Caco-2 (cell line): ENCODE measurements around the gene HS3ST4. TPM values are rescaled to one million over a fixed set of nuclear protein-coding genes. Genes with fewer than 3 reads are reported as not detected.

ENCODE experiments used
- BruUV-seq: library from RNA; stranded (reverse); fragments of 400-500 nt; replicated peaks from 2 replicates; lab custom pipeline; 2021; lab: Mats Ljungman, UMichigan
- CTCF ChIA-PET: fragments of 300-600 bp; sonication (Branson Sonifier 250); formaldehyde crosslinking; loops from one replicate; lab custom pipeline; 2022; ENCODE audit warnings: antibody characterized with exemption; lab: Charles Lee
- POLR2A ChIA-PET: fragments of 300-600 bp; sonication (Branson Sonifier 250); formaldehyde crosslinking; loops from one replicate; lab custom pipeline; 2022; ENCODE audit warnings: antibody characterized with exemption; lab: Charles Lee
- DNase-seq, 2 experiments: peaks; one replicate each; pipeline versions ENCODE4 v3.0.0 to v3.0.0-alpha.2; 2020 to 2022
- H3K27me3 ChIP-seq: replicated peaks from 2 replicates; pipeline ENCODE4 v1.6.0; 2011; ENCODE audit warnings: low read length; ENCODE audit not compliant: control insufficient read depth, insufficient read depth
- H3K36me3 ChIP-seq: 2 replicates; pipeline ENCODE4 v1.5.1; 2011; ENCODE audit warnings: low read length; ENCODE audit not compliant: control insufficient read depth, insufficient read depth
- H3K4me1 ChIP-seq: fragments of 250-450 bp; sonication (Bioruptor Pico); 2 replicates; pipeline ENCODE4 v1.5.1; 2020; ENCODE audit warnings: mild to moderate bottlenecking
- H3K4me3 ChIP-seq: 2 replicates; pipeline ENCODE4 v1.5.1; 2011; ENCODE audit warnings: low read depth, mild to moderate bottlenecking, control low read depth, low read length
- H3K9me3 ChIP-seq: fragments of 250-450 bp; sonication (Bioruptor Pico); 2 replicates; pipeline ENCODE4 v1.5.1; 2020; ENCODE audit warnings: mild to moderate bottlenecking, moderate library complexity
- H3K27ac Mint-ChIP-seq: one replicate; pipeline ENCODE4 v1.8.0; 2022; ENCODE audit warnings: mixed read lengths; ENCODE audit not compliant: unreplicated experiment
- H3K27me3 Mint-ChIP-seq: one replicate; pipeline ENCODE4 v1.8.0; 2022; ENCODE audit warnings: mixed read lengths; ENCODE audit not compliant: insufficient read depth, unreplicated experiment
- H3K36me3 Mint-ChIP-seq: one replicate; pipeline ENCODE4 v1.8.0; 2022; ENCODE audit warnings: mild to moderate bottlenecking, mixed read lengths; ENCODE audit not compliant: insufficient read depth, unreplicated experiment
- H3K4me1 Mint-ChIP-seq: one replicate; pipeline ENCODE4 v1.8.0; 2022; ENCODE audit warnings: low read depth, mixed read lengths; ENCODE audit not compliant: unreplicated experiment
- H3K4me3 Mint-ChIP-seq: one replicate; pipeline ENCODE4 v1.8.0; 2022; ENCODE audit warnings: mild to moderate bottlenecking, moderate library complexity, mixed read lengths; ENCODE audit not compliant: unreplicated experiment
- H3K9me3 Mint-ChIP-seq: one replicate; pipeline ENCODE4 v1.8.0; 2022; ENCODE audit warnings: mixed read lengths; ENCODE audit not compliant: unreplicated experiment
- intact Hi-C: fragments of 100-400 bp; cut with micrococcal nuclease; formaldehyde crosslinking; loops from one replicate; pipeline ENCODE4 v1.10.0; 2022; ENCODE audit not compliant: unreplicated experiment
- total RNA-seq: library from RNA; stranded (reverse); gene quantifications from 2 replicates; pipeline ENCODE4 v1.2.3, GENCODE V29; 2022
- TF ChIP-seq, protein P1 (sequence below), 2 experiments: fragments of 200-600 bp in 1 of 2; IDR thresholded peaks; 1 replicate in 1 of 2; 2 replicates in 1 of 2; pipeline versions ENCODE4 v1.5.1 to v1.8.0; 2011 to 2022; ENCODE audit warnings: antibody characterized with exemption in 1 of 2, control low read depth in 1 of 2, inconsistent platforms in 1 of 2, low read depth in 1 of 2, low read length in 1 of 2, mild to moderate bottlenecking in 1 of 2, moderate library complexity in 1 of 2; ENCODE audit not compliant: insufficient read depth in 1 of 2, severe bottlenecking in 1 of 2, unreplicated experiment in 1 of 2

HS3ST4 gene
- total RNA-seq, 1 experiment from 2014 or later, result 0.11 TPM

DNA sequence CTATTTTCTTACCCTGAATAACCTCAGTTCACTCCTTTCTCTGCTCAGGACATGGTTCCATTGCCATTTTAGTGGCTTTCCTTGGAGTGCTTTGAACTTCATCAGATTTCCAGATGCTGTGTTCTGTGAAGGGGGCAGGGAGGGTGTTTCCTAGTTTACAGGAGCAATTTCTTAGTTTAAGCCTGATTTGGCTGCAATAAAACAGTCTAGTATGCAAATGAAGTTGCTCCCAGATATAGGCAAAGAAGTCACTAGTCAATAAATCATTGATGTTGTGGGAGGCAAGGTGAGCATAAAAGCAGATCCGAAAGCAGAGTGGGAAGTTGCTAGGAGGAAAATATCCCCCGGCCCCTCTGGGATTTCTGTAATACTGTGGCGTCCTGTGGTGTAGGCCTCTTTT is 202.3 kb downstream of the HS3ST4 start:
- BruUV-seq, result no TSS peak
- no peaks in the 10 kb centered on the region for H3K36me3 Mint-ChIP-seq

DNA sequence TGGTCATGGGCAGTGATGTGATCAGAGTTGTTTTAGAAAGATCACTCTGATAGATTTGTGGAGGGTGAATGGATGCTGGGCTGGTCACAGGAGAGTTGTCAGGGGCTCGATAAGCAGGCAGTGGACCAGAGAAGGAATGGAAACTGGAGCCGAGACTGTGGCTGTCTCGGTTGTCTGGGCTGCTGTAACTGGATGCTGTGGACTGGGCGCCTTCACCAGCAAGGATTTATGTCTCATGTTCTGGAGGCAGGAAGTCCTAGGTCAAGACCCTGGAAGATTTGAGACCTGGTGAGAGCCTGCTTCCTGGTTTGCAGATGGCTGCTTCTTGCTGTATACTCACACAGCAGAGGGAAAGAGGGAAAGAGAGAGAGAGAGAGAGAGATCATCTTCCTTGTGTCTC is 203.6 kb downstream of the HS3ST4 start:
- H3K36me3 ChIP-seq, result no peaks in the 10 kb centered on the region
- intact Hi-C loops, result no loop called here
- no peaks in the 10 kb centered on the region for H3K9me3 Mint-ChIP-seq
- H3K27me3 ChIP-seq, result no peaks in the 10 kb centered on the region
- no TSS peak for BruUV-seq
- no peak overlapping the region for H3K4me3 Mint-ChIP-seq
- H3K4me3 ChIP-seq, result no peak overlapping the region
- H3K9me3 ChIP-seq, result no peaks in the 10 kb centered on the region
- no peak overlapping the region for H3K27ac Mint-ChIP-seq
- no peaks in the 10 kb centered on the region for H3K4me1 Mint-ChIP-seq
- CTCF ChIA-PET, result no interaction called here
- DNase-seq, result no peak
- H3K27me3 Mint-ChIP-seq, result peaks cover 12% of the 10 kb centered on the region
- H3K36me3 Mint-ChIP-seq, result no peaks in the 10 kb centered on the region
- no peaks in the 10 kb centered on the region for H3K4me1 ChIP-seq
- TF ChIP-seq, protein P1, sequence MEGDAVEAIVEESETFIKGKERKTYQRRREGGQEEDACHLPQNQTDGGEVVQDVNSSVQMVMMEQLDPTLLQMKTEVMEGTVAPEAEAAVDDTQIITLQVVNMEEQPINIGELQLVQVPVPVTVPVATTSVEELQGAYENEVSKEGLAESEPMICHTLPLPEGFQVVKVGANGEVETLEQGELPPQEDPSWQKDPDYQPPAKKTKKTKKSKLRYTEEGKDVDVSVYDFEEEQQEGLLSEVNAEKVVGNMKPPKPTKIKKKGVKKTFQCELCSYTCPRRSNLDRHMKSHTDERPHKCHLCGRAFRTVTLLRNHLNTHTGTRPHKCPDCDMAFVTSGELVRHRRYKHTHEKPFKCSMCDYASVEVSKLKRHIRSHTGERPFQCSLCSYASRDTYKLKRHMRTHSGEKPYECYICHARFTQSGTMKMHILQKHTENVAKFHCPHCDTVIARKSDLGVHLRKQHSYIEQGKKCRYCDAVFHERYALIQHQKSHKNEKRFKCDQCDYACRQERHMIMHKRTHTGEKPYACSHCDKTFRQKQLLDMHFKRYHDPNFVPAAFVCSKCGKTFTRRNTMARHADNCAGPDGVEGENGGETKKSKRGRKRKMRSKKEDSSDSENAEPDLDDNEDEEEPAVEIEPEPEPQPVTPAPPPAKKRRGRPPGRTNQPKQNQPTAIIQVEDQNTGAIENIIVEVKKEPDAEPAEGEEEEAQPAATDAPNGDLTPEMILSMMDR (IDR thresholded peaks at IDR 0.05; ENCODE audit: insufficient read depth in 1 of 2, low read depth in 1 of 2, low read length in 1 of 2, severe bottlenecking in 1 of 2, unreplicated experiment in 1 of 2), result no peak
- POLR2A ChIA-PET, result no interaction called here

More for the DNA sequence above, 202.3 kb downstream of the HS3ST4 start:
- ChIA-PET POLR2A (no interaction called here), CTCF (no interaction called here)
- Mint-ChIP-seq H3K4me3 (no peak overlapping the region), H3K27ac (no peak overlapping the region), H3K27me3 (peaks cover 12% of the 10 kb centered on the region), H3K9me3 (no peaks in the 10 kb centered on the region), H3K4me1 (no peaks in the 10 kb centered on the region)
- Histone ChIP-seq H3K4me1 (no peaks in the 10 kb centered on the region), H3K27me3 (no peaks in the 10 kb centered on the region), H3K9me3 (no peaks in the 10 kb centered on the region), H3K36me3 (no peaks in the 10 kb centered on the region), H3K4me3 (no peak overlapping the region)
- intact Hi-C loops, result no loop called here
- DNase-seq, result no peak
- TF ChIP-seq, protein P1 (IDR thresholded peaks at IDR 0.05; ENCODE audit: insufficient read depth in 1 of 2, low read depth in 1 of 2, low read length in 1 of 2, severe bottlenecking in 1 of 2, unreplicated experiment in 1 of 2), result no peak

DNA sequence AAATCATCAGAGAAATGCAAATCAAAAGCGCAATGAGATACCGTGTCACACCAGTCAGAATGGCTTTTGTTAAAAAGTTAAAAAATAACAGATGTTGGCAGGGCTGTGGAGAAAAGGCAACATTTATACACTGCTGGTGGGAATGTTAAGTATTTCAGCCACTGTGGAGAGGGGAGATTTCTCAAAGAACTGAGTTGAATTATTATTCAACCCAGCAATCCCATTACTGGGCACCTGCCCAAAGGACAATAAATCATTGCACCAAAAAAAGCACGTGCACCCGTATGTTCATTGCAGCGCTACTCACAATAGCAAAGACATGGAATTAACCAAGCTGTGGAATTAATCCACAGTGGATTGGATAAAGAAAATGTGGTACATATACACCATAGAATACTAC is 204.7 kb downstream of the HS3ST4 start:
- Histone ChIP-seq H3K9me3 (no peaks in the 10 kb centered on the region), H3K4me1 (no peaks in the 10 kb centered on the region), H3K4me3 (no peak overlapping the region), H3K36me3 (no peaks in the 10 kb centered on the region), H3K27me3 (no peaks in the 10 kb centered on the region)
- Mint-ChIP-seq H3K27me3 (peaks cover 12% of the 10 kb centered on the region), H3K4me3 (no peak overlapping the region), H3K27ac (no peak overlapping the region), H3K36me3 (no peaks in the 10 kb centered on the region), H3K4me1 (no peaks in the 10 kb centered on the region), H3K9me3 (no peaks in the 10 kb centered on the region)
- TF ChIP-seq, protein P1 (IDR thresholded peaks at IDR 0.05; ENCODE audit: insufficient read depth in 1 of 2, low read depth in 1 of 2, low read length in 1 of 2, severe bottlenecking in 1 of 2, unreplicated experiment in 1 of 2), result no peak
- POLR2A ChIA-PET, result no interaction called here
- intact Hi-C loops, result no loop called here
- no peak for DNase-seq
- BruUV-seq, result no TSS peak
- CTCF ChIA-PET, result no interaction called here
